ENCODE measurements around the gene TNFRSF19. TPM values are rescaled to one million over a fixed set of nuclear protein-coding genes. Genes with fewer than 3 reads are reported as not detected.

The TNFRSF19 gene
- total and polyA plus RNA-seq, 2 of the 13 experiments (the other 11 are each of a cell fraction or from before 2014, with no cell fraction given), result 75.3 to 77.7 TPM

DNA sequence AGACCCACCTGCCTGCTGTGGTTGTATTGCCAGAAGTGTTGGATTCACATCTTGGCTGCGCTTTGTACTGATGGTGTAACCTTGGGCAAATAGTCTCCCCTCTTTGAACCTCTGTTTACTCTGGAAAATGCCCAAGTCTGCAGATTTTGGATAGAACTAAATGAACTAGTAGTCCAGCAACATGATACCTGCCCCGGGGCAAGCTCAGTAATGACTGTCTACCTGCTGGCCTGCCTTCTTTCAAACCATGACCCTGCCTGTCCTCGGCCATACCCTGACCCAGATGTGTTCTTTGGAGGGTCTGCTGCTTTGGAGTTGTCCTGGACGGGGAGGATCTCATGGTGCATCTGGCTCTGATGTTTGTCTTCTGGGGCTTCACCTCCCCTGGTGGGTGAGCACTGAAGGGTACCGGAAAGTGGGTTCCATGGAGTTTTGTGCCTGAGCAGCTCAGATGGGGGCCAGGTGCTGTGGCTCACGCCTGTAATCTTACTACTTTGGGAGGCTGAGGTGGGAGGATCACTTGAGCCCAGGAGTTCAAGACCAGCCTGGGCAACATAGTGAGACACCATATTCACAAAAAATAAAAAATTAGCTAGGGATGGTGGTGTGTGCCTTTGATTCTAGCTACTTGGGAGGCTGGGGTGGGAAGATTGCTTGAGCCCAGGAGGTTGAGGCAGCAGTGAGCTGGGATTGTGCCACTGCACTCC is 59.5 kb downstream of the TNFRSF19 start (continued):
- TF ChIP-seq, protein P1, sequence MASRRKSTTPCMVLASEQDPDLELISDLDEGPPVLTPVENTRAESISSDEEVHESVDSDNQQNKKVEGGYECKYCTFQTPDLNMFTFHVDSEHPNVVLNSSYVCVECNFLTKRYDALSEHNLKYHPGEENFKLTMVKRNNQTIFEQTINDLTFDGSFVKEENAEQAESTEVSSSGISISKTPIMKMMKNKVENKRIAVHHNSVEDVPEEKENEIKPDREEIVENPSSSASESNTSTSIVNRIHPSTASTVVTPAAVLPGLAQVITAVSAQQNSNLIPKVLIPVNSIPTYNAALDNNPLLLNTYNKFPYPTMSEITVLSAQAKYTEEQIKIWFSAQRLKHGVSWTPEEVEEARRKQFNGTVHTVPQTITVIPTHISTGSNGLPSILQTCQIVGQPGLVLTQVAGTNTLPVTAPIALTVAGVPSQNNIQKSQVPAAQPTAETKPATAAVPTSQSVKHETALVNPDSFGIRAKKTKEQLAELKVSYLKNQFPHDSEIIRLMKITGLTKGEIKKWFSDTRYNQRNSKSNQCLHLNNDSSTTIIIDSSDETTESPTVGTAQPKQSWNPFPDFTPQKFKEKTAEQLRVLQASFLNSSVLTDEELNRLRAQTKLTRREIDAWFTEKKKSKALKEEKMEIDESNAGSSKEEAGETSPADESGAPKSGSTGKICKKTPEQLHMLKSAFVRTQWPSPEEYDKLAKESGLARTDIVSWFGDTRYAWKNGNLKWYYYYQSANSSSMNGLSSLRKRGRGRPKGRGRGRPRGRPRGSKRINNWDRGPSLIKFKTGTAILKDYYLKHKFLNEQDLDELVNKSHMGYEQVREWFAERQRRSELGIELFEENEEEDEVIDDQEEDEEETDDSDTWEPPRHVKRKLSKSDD (CRISPR knock-in tag; IDR thresholded peaks at IDR 0.05; ENCODE audit: low read depth), result 0 out of 2 replicates have a peak, but pooled peaks have one; percentile 30
- TF ChIP-seq, protein P2, sequence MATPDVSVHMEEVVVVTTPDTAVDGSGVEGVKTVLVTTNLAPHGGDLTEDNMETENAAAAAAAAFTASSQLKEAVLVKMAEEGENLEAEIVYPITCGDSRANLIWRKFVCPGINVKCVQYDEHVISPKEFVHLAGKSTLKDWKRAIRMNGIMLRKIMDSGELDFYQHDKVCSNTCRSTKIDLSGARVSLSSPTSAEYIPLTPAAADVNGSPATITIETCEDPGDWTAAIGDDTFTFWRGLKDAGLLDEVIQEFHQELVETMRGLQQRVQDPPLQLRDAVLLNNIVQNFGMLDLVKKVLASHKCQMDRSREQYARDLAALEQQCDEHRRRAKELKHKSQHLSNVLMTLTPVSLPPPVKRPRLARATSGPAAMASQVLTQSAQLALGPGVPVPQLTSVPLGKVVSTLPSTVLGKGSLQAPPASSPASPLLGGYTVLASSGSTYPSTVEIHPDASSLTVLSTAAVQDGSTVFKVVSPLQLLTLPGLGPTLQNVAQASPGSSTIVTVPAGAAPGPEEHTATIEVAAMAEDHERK (CRISPR knock-in tag; IDR thresholded peaks at IDR 0.05; ENCODE audit: low read depth), result no peak
- no peak for TF ChIP-seq ZBTB3 (CRISPR knock-in tag; IDR thresholded peaks at IDR 0.05; ENCODE audit: borderline replicate concordance, low read depth)
- TF ChIP-seq, protein P3, sequence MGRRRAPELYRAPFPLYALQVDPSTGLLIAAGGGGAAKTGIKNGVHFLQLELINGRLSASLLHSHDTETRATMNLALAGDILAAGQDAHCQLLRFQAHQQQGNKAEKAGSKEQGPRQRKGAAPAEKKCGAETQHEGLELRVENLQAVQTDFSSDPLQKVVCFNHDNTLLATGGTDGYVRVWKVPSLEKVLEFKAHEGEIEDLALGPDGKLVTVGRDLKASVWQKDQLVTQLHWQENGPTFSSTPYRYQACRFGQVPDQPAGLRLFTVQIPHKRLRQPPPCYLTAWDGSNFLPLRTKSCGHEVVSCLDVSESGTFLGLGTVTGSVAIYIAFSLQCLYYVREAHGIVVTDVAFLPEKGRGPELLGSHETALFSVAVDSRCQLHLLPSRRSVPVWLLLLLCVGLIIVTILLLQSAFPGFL (CRISPR knock-in tag; IDR thresholded peaks at IDR 0.05), result no peak
- TF ChIP-seq ESRRA (CRISPR knock-in tag; IDR thresholded peaks at IDR 0.05; ENCODE audit: low read depth), result 0 out of 2 replicates have a peak, but pooled peaks have one; percentile 42
- no peak for TF ChIP-seq DR1 (CRISPR knock-in tag; IDR thresholded peaks at IDR 0.05)
- TF ChIP-seq ZC3H13 (CRISPR knock-in tag; IDR thresholded peaks at IDR 0.05), result no peak
- TF ChIP-seq FOXK1 (CRISPR knock-in tag; IDR thresholded peaks at IDR 0.05; ENCODE audit: borderline replicate concordance, low read depth), result peak; percentile 75; the same call in 1 of the 2 replicates
- TF ChIP-seq PRPF4 (IDR thresholded peaks at IDR 0.05; ENCODE audit: low read depth, low read length, poor library complexity, severe bottlenecking), result no peak
- TF ChIP-seq HOXD1 (CRISPR knock-in tag; IDR thresholded peaks at IDR 0.05), result peak; percentile 50; the same call in 1 of the 2 replicates
- TF ChIP-seq, protein P4, sequence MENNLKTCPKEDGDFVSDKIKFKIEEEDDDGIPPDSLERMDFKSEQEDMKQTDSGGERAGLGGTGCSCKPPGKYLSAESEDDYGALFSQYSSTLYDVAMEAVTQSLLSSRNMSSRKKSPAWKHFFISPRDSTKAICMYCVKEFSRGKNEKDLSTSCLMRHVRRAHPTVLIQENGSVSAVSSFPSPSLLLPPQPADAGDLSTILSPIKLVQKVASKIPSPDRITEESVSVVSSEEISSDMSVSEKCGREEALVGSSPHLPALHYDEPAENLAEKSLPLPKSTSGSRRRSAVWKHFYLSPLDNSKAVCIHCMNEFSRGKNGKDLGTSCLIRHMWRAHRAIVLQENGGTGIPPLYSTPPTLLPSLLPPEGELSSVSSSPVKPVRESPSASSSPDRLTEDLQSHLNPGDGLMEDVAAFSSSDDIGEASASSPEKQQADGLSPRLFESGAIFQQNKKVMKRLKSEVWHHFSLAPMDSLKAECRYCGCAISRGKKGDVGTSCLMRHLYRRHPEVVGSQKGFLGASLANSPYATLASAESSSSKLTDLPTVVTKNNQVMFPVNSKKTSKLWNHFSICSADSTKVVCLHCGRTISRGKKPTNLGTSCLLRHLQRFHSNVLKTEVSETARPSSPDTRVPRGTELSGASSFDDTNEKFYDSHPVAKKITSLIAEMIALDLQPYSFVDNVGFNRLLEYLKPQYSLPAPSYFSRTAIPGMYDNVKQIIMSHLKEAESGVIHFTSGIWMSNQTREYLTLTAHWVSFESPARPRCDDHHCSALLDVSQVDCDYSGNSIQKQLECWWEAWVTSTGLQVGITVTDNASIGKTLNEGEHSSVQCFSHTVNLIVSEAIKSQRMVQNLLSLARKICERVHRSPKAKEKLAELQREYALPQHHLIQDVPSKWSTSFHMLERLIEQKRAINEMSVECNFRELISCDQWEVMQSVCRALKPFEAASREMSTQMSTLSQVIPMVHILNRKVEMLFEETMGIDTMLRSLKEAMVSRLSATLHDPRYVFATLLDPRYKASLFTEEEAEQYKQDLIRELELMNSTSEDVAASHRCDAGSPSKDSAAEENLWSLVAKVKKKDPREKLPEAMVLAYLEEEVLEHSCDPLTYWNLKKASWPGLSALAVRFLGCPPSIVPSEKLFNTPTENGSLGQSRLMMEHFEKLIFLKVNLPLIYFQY (CRISPR knock-in tag; IDR thresholded peaks at IDR 0.05; ENCODE audit: borderline replicate concordance), result 0 out of 2 replicates have a peak, but pooled peaks have one; percentile 62
- peak; percentile 63 for TF ChIP-seq SAP130 (CRISPR knock-in tag; IDR thresholded peaks at IDR 0.05; ENCODE audit: low read depth)
- TF ChIP-seq ZNF644 (CRISPR knock-in tag; IDR thresholded peaks at IDR 0.05; ENCODE audit: low read depth), result peak; percentile 71
- TF ChIP-seq ZNF441 (CRISPR knock-in tag; IDR thresholded peaks at IDR 0.05; ENCODE audit: borderline replicate concordance), result no peak
- no peak for TF ChIP-seq WIZ (CRISPR knock-in tag; IDR thresholded peaks at IDR 0.05)
- TF ChIP-seq NFATC3 (CRISPR knock-in tag; IDR thresholded peaks at IDR 0.05), result no peak
- TF ChIP-seq NCOA5 (CRISPR knock-in tag; IDR thresholded peaks at IDR 0.05), result no peak
- no peak for TF ChIP-seq RAD51 (IDR thresholded peaks at IDR 0.05; ENCODE audit: borderline replicate concordance)
- TF ChIP-seq, protein P5, sequence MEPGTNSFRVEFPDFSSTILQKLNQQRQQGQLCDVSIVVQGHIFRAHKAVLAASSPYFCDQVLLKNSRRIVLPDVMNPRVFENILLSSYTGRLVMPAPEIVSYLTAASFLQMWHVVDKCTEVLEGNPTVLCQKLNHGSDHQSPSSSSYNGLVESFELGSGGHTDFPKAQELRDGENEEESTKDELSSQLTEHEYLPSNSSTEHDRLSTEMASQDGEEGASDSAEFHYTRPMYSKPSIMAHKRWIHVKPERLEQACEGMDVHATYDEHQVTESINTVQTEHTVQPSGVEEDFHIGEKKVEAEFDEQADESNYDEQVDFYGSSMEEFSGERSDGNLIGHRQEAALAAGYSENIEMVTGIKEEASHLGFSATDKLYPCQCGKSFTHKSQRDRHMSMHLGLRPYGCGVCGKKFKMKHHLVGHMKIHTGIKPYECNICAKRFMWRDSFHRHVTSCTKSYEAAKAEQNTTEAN (CRISPR knock-in tag; conservative IDR thresholded peaks at IDR 0.05), result no peak
